ENCODE measurements around the gene ZNF626. TPM values are rescaled to one million over a fixed set of nuclear protein-coding genes. Genes with fewer than 3 reads are reported as not detected.
"Not testable (repeated sequence)": the region's sequence is repeated elsewhere in the genome, so short reads cannot be mapped to it uniquely, and the experiment has no call there.

The ZNF626 gene
- 10 to 100 TPM in 1 of 2 donors, 1 to 10 TPM in 1; 5.7 to 19.4 TPM for total RNA-seq

GRCh38 chr19:20661150-20661819, at the start of gene ZNF626:
TSS of gene ZNF626 (minus strand) at chr19:20661571. CDS start at chr19:20661446, 125 bp downstream.
- DNase-seq (ENCODE audit: low spot score), result peak; percentile 95
- peak; percentile 99 for ATAC-seq
- Mint-ChIP-seq H3K4me3 (peak within 1 kb of the TSS; percentile 93), H3K27ac (peak within 1 kb of the TSS; percentile 79 to 96), H3K4me1 (ENCODE audit: low read depth in 2 of 2) (peaks cover 20 to 30% of the 10 kb centered on the region in 2 donors), H3K9me3 (no peaks in the 10 kb centered on the region), H3K27me3 (no peaks in the 10 kb centered on the region), H3K36me3 (peaks cover 33% of the 10 kb centered on the region)

- no peak for ATAC-seq
- no peak overlapping the region for H3K4me3 Mint-ChIP-seq
- no peak for DNase-seq (ENCODE audit: low spot score)
- H3K36me3 Mint-ChIP-seq, result no peaks in the 10 kb centered on the region
- peaks cover 0 to 3% of the 10 kb centered on the region in 2 donors for H3K27me3 Mint-ChIP-seq
- H3K9me3 Mint-ChIP-seq, result no peaks in the 10 kb centered on the region
- peaks cover 0 to 3% of the 10 kb centered on the region in 2 donors for H3K4me1 Mint-ChIP-seq (ENCODE audit: low read depth in 2 of 2)
- no peak overlapping the region for H3K27ac Mint-ChIP-seq
These were observed 7.9 kb upstream of the ZNF626 start for GRCh38 chr19:20669263-20669662.

GRCh38 chr19:20667281-20667680, 5.9 kb upstream of the ZNF626 start:
- ATAC-seq, result no peak
- no peak overlapping the region for H3K4me3 Mint-ChIP-seq
- H3K36me3 Mint-ChIP-seq, result peaks cover 6% of the 10 kb centered on the region
- peaks cover 0 to 3% of the 10 kb centered on the region in 2 donors for H3K27me3 Mint-ChIP-seq
- DNase-seq (ENCODE audit: low spot score), result no peak
- H3K27ac Mint-ChIP-seq, result no peak overlapping the region
- H3K9me3 Mint-ChIP-seq, result no peaks in the 10 kb centered on the region
- peaks cover 0 to 8% of the 10 kb centered on the region in 2 donors for H3K4me1 Mint-ChIP-seq (ENCODE audit: low read depth in 2 of 2)

DNA sequence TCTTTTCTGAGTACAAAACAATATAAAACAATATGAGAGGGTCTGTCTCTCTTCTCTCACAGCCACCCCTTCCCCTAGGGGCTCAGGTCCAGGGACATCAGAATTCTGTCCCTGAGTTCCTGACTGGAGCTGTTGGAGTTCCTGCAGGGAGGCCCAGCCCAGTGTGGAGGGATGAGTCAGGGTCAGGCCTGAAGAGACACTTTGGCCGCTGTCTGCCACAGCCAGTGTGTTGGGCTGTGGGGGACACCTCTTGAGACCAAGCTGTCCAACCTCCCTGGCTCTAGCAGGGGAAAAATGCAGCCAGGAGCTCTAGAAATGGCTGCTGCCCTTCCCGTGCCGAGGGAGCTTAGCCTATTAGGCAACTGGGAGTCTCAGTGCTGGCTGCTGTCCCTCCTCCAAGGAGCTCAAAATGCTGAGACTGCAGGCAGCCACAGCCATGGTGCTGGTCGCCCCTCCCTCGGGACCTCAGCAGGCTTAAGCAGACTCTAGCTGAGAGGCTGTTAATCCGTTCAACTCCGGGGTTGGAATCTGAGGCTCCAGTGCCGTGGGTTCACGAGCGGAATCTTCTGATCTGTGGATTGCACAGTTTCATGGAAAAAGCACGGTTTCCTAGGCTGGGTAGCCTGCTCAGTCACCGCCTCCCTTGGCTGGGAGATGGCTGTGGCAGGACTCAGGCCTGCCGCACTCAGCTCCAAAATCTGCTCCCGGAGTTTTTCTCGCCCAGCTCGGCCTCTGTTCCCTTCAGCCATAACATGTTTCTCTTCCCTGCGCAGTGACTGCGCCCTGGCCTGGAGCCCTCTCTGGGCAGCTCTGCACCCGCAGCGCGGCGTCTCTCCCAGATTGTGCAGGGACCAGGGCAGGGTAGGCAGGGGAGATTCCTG, 3.8 kb upstream of the ZNF626 start:
- Mint-ChIP-seq H3K36me3 (peaks cover 6% of the 10 kb centered on the region), H3K4me3 (no peak overlapping the region), H3K27me3 (no peaks in the 10 kb centered on the region), H3K9me3 (no peaks in the 10 kb centered on the region), H3K4me1 (ENCODE audit: low read depth in 2 of 2) (peaks cover 0 to 15% of the 10 kb centered on the region in 2 donors), H3K27ac (no peak overlapping the region)
- ATAC-seq (no peak), DNase-seq (ENCODE audit: low spot score) (no peak)

- not testable (repeated sequence) for DNase-seq (ENCODE audit: low spot score); ATAC-seq; H3K27me3 Mint-ChIP-seq; H3K36me3 Mint-ChIP-seq; H3K9me3 Mint-ChIP-seq
- peak overlapping the region in 1 of 2 donors; percentile 27 for H3K27ac Mint-ChIP-seq
- H3K4me1 Mint-ChIP-seq (ENCODE audit: low read depth in 2 of 2), result peaks cover 0 to 15% of the 10 kb centered on the region in 2 donors
- peak overlapping the region; percentile 8 for H3K4me3 Mint-ChIP-seq
These were observed 3.1 kb upstream of the ZNF626 start for GRCh38 chr19:20664475-20664874.

GRCh38 chr19:20662421-20663105, 1.2 kb upstream of the ZNF626 start:
- DNase-seq (ENCODE audit: low spot score) (no peak), ATAC-seq (no peak)
- no peaks in the 10 kb centered on the region for H3K27me3 Mint-ChIP-seq
- peaks cover 10 to 23% of the 10 kb centered on the region in 2 donors for H3K4me1 Mint-ChIP-seq (ENCODE audit: low read depth in 2 of 2)
- H3K27ac Mint-ChIP-seq, result no peak overlapping the region
- peaks cover 20% of the 10 kb centered on the region for H3K36me3 Mint-ChIP-seq
- no peak overlapping the region for H3K4me3 Mint-ChIP-seq
- no peaks in the 10 kb centered on the region for H3K9me3 Mint-ChIP-seq

DNA sequence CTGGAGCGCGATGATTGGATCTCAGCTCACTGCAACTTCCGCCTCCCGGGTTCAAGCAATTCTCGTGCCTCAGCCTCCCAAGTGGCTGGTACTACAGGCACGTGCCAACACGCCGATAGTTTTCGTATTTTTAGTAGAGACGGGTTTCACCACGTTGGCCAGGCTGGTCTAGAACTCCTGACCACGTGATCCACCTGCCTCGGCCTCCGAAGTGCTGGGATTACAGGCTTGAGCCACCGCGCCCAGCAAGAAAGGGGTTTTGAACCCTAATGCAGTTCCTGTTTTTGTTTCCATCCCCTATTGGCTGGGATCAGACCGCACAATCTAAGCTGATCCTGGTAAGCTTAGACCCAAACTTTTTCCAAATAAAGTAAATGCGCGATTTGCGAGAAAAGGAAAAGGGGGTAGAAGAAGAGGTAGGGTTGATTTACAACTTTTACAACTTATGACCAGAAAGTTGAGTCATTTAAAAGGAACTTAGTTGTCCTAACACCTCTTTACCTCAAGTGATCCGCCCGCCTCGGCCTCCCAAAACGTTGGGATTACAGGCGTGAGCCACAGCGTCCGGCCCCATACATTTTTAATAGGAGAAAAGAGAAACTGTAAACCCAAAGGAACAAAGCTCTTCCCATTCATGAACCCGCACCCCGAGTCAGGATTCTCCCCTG, 764 bp downstream of the ZNF626 start:
- H3K27ac Mint-ChIP-seq, result peak overlapping the region; percentile 79 to 96
- H3K27me3 Mint-ChIP-seq, result no peaks in the 10 kb centered on the region
- no peak for DNase-seq (ENCODE audit: low spot score)
- no peaks in the 10 kb centered on the region for H3K9me3 Mint-ChIP-seq
- H3K36me3 Mint-ChIP-seq, result peaks cover 39% of the 10 kb centered on the region
- H3K4me1 Mint-ChIP-seq (ENCODE audit: low read depth in 2 of 2), result peaks cover 26 to 35% of the 10 kb centered on the region in 2 donors
- ATAC-seq, result no peak
- H3K4me3 Mint-ChIP-seq, result peak overlapping the region; percentile 93

- ATAC-seq, result no peak
- no peak for DNase-seq (ENCODE audit: low spot score)
- Mint-ChIP-seq H3K27ac (no peak overlapping the region), H3K4me3 (no peak overlapping the region), H3K27me3 (no peaks in the 10 kb centered on the region), H3K36me3 (peaks cover 40% of the 10 kb centered on the region), H3K9me3 (no peaks in the 10 kb centered on the region), H3K4me1 (ENCODE audit: low read depth in 2 of 2) (no peaks in the 10 kb centered on the region)
These were observed 20.8 kb downstream of the ZNF626 start for GRCh38 chr19:20640545-20640944.

DNA sequence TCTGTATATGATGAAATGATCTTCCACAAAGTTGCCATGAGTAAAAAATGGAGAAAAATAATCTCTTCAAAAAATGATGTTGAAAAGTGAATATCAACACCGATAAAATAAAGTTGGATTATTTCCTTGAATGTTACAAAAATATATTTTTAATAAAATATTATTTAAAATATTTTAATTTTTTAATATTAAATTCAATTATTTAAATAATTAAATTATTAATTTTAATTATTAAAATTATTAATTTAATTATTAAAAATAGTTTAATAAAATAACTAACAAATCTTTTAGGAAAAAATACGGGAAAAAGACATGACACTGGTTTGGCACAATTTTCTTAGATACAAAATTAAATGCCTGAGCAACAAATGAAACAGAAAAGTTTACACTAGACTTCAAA, 21.3 kb downstream of the ZNF626 start:
- DNase-seq (ENCODE audit: low spot score) (no peak), ATAC-seq (no peak)
- Mint-ChIP-seq H3K9me3 (no peaks in the 10 kb centered on the region), H3K4me1 (ENCODE audit: low read depth in 2 of 2) (no peaks in the 10 kb centered on the region), H3K36me3 (peaks cover 36% of the 10 kb centered on the region), H3K27me3 (no peaks in the 10 kb centered on the region), H3K4me3 (no peak overlapping the region), H3K27ac (no peak overlapping the region)

DNA sequence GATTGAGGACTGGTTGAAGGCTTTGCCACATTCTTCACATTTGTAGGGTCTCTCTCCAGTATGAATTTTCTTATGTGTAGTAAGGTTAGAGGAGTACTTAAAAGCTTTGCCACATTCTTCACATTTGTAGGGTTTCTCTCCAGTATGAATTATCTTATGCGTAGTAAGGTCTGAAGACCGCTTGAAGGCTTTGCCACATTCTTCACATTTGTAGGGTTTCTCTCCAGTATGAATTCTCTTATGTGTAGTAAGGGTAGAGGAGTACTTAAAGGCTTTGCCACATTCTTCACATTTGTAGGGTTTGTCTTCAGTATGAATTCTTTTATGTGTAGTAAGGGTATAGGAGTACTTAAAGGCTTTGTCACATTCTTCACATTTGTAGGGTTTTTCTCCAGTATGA, 36.8 kb downstream of the ZNF626 start:
- not testable (repeated sequence) for DNase-seq (ENCODE audit: low spot score); H3K4me3 Mint-ChIP-seq; H3K27me3 Mint-ChIP-seq; H3K27ac Mint-ChIP-seq; ATAC-seq; H3K4me1 Mint-ChIP-seq (ENCODE audit: low read depth in 2 of 2)
- H3K36me3 Mint-ChIP-seq, result peaks cover 20% of the 10 kb centered on the region
- H3K9me3 Mint-ChIP-seq, result peaks cover 13% of the 10 kb centered on the region

GRCh38 chr19:20616071-20616470, 45.3 kb downstream of the ZNF626 start:
- Mint-ChIP-seq H3K9me3 (peaks cover 22% of the 10 kb centered on the region), H3K27ac (no peak overlapping the region), H3K27me3 (no peaks in the 10 kb centered on the region), H3K4me3 (no peak overlapping the region), H3K36me3 (peaks cover 18% of the 10 kb centered on the region), H3K4me1 (ENCODE audit: low read depth in 2 of 2) (no peaks in the 10 kb centered on the region)
- DNase-seq (ENCODE audit: low spot score), result no peak
- ATAC-seq, result no peak

DNA sequence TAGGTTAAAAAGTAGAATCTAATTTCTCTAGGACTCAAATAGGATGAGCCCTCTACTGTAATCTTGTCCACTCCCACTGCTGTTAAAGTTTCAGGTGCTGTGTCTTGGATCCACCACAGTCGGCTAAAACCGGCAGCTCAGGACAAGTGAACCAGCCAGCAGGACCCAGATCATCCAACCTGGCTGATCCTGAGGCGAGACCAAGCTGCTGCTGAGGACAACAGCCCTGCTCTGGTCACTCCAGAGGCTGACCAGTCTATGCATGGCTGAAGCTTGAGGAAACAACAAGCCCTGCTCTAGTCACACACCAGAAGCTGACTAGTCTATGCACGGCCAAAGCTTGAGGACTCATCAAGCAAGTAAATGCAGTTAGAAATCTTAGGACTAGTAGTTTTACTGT, 46.4 kb downstream of the ZNF626 start:
- peaks cover 26% of the 10 kb centered on the region for H3K9me3 Mint-ChIP-seq
- H3K27me3 Mint-ChIP-seq, ATAC-seq: not testable (repeated sequence)

DNA sequence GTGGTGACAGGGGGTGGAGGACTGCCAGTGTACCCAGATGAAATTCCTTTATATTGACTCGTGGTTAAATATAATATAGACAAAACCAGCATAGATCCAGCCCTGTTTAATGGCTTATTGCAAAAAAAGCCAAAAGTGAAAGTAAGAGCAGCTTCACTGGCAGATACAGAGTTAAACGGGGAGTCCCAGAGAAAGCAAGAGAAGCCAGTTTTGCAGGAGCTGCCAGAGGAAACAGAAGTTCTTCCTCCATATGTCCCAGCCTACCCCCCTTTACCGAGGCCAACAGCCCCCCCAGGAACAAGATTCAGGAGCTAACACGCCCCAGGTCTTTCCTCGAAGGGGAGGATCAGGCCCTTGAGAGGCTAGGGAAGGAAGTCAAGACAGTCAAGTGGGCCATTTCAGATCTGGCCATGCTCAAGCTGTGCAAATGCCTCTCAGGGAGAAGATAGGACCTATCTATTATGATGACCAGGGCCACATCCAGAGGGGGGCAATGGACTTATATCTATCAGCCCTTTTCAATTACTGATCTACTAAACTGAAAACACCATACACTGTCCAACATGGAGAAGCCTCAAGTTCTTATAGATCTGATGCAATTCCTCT, 48.6 kb downstream of the ZNF626 start:
- DNase-seq (ENCODE audit: low spot score), result no peak
- H3K27ac Mint-ChIP-seq, result no peak overlapping the region
- H3K9me3 Mint-ChIP-seq, result peaks cover 26% of the 10 kb centered on the region
- no peaks in the 10 kb centered on the region for H3K27me3 Mint-ChIP-seq
- peaks cover 18% of the 10 kb centered on the region for H3K36me3 Mint-ChIP-seq
- no peak overlapping the region for H3K4me3 Mint-ChIP-seq
- no peaks in the 10 kb centered on the region for H3K4me1 Mint-ChIP-seq (ENCODE audit: low read depth in 2 of 2)
- no peak for ATAC-seq

More for the DNA sequence above, 46.4 kb downstream of the ZNF626 start:
- H3K4me1 Mint-ChIP-seq (ENCODE audit: low read depth in 2 of 2); H3K4me3 Mint-ChIP-seq; DNase-seq (ENCODE audit: low spot score); H3K27ac Mint-ChIP-seq: not testable (repeated sequence)
- H3K36me3 Mint-ChIP-seq, result peaks cover 18% of the 10 kb centered on the region

Measured in natural killer cell treated with Interleukin-12 subunit alpha and Interleukin-12 subunit beta and Interleukin-15 and Interleukin-18, amount 100 ng/mL, for 72 hours (primary cell).